Endothelial cell (in vitro differentiated cells): ENCODE measurements around the gene OXCT1. TPM values are rescaled to one million over a fixed set of nuclear protein-coding genes. Genes with fewer than 3 reads are reported as not detected.

Experiments
- DNase-seq: peaks from one replicate; pipeline ENCODE4 v3.0.0; 2021; ENCODE audit warnings: low spot score
- H3K27ac Mint-ChIP-seq: one replicate; pipeline ENCODE4 v1.8.0; 2021; ENCODE audit warnings: mixed read lengths, inconsistent platforms; ENCODE audit not compliant: unreplicated experiment
- H3K27me3 Mint-ChIP-seq: one replicate; pipeline ENCODE4 v1.8.0; 2021; ENCODE audit warnings: mild to moderate bottlenecking, moderate library complexity, mixed read lengths, inconsistent platforms; ENCODE audit not compliant: unreplicated experiment
- H3K36me3 Mint-ChIP-seq: one replicate; pipeline ENCODE4 v1.8.0; 2021; ENCODE audit warnings: mild to moderate bottlenecking, low read depth, mixed read lengths, inconsistent platforms; ENCODE audit not compliant: unreplicated experiment
- H3K4me1 Mint-ChIP-seq: one replicate; pipeline ENCODE4 v1.8.0; 2021; ENCODE audit warnings: mild to moderate bottlenecking, mixed read lengths, inconsistent platforms; ENCODE audit not compliant: unreplicated experiment
- H3K4me3 Mint-ChIP-seq: one replicate; pipeline ENCODE4 v1.8.0; 2021; ENCODE audit warnings: mild to moderate bottlenecking, mixed read lengths, inconsistent platforms; ENCODE audit not compliant: unreplicated experiment
- H3K9me3 Mint-ChIP-seq: one replicate; pipeline ENCODE4 v1.8.0; 2021; ENCODE audit warnings: mixed read lengths, inconsistent platforms; ENCODE audit not compliant: unreplicated experiment
- CTCF ChIP-seq: fragments of 200-600 bp; sonication (generic); IDR thresholded peaks from one replicate; pipeline ENCODE4 v1.5.0; 2021; ENCODE audit warnings: antibody characterized with exemption; ENCODE audit not compliant: unreplicated experiment
- total RNA-seq: library from RNA; stranded (reverse); fragmentation: NEBNext Ultra II Directional; extraction: Animal tissue kit (Norgen Biotek cat#: 25700); gene quantifications from one replicate; pipeline ENCODE4 v1.2.1, GENCODE V29; 2021; ENCODE audit not compliant: unreplicated experiment

The OXCT1 gene
- total RNA-seq, 1 donor from 2014 or later, result 6.5 TPM

DNA sequence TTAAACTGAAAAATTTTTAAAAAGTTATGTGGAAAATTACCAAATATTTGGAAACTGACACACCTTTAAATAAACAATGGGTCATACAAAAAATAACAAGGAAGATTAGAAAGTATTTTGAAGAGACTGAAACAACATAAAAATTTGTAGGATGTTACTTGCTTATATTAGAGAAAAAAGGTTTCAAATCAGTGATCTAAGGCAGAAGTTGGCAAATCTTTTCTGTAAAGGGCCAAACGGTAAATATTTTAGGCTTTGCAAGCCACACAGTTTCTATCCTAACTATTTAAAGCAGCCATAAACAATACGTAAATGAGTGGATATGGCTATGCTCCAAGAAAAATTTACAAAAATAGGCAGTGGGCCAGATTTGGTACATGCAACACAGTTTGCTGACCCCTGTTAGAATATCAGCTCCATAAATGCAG lies 81.3 kb downstream of the OXCT1 start:
- Mint-ChIP-seq H3K27ac (no peak overlapping the region), H3K27me3 (no peaks in the 10 kb centered on the region), H3K4me1 (peaks cover 15% of the 10 kb centered on the region), H3K4me3 (no peak overlapping the region), H3K9me3 (no peaks in the 10 kb centered on the region), H3K36me3 (no peaks in the 10 kb centered on the region)
- no peak for DNase-seq
- TF ChIP-seq CTCF, result no peak

DNA sequence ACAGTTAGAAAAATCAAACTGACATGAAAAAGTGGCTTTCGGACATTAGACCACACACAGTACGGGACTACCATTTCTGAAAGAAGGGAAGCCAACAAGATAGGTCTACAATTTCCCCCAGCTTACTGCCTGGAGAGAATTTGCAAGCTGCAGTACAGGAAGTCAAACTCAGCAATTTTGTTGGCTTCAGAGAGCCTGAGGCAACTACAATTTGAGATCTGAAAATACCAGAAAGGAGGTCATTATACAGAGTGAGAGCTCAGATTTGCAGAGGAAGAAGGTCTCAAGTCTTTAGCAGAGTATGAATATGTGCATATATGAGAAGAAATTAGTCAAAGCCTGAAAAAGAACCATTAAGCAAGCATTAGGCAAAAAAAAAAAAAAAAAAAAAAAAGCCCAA lies 83.0 kb downstream of the OXCT1 start:
- no peak for TF ChIP-seq CTCF
- no peaks in the 10 kb centered on the region for H3K27me3 Mint-ChIP-seq
- H3K4me1 Mint-ChIP-seq, result peaks cover 15% of the 10 kb centered on the region
- DNase-seq, result no peak
- no peaks in the 10 kb centered on the region for H3K36me3 Mint-ChIP-seq
- no peak overlapping the region for H3K4me3 Mint-ChIP-seq
- no peak overlapping the region for H3K27ac Mint-ChIP-seq
- no peaks in the 10 kb centered on the region for H3K9me3 Mint-ChIP-seq

DNA sequence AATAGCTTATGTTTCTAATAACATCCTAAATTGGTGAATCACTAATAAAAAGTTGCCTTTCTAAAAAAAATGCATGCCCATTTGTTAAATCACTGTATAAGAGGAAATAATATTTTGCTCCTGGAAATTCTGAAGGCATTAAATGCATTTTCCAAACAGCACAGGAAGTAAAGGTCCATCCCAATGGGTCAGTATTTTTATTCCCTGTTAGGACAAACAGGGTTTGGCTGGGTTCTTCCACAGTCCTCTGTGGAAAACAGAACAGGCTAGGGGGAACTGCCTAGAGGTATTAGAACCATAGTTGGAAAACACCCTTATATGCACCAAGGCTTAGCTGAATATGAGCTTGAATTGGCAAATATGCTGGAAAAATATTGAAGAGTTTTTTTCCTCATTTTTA lies 85.2 kb downstream of the OXCT1 start:
- no peak for DNase-seq
- H3K36me3 Mint-ChIP-seq, result no peaks in the 10 kb centered on the region
- H3K4me3 Mint-ChIP-seq, result no peak overlapping the region
- H3K4me1 Mint-ChIP-seq, result peaks cover 15% of the 10 kb centered on the region
- no peaks in the 10 kb centered on the region for H3K27me3 Mint-ChIP-seq
- H3K27ac Mint-ChIP-seq, result no peak overlapping the region
- H3K9me3 Mint-ChIP-seq, result no peaks in the 10 kb centered on the region
- no peak for TF ChIP-seq CTCF

- no peak for DNase-seq
- TF ChIP-seq CTCF, result no peak
- Mint-ChIP-seq H3K27me3 (no peaks in the 10 kb centered on the region), H3K4me3 (no peak overlapping the region), H3K4me1 (no peaks in the 10 kb centered on the region), H3K36me3 (no peaks in the 10 kb centered on the region), H3K27ac (no peak overlapping the region), H3K9me3 (no peaks in the 10 kb centered on the region)
Observed at GRCh38 chr5:41778410-41778809, 91.8 kb downstream of the OXCT1 start.

DNA sequence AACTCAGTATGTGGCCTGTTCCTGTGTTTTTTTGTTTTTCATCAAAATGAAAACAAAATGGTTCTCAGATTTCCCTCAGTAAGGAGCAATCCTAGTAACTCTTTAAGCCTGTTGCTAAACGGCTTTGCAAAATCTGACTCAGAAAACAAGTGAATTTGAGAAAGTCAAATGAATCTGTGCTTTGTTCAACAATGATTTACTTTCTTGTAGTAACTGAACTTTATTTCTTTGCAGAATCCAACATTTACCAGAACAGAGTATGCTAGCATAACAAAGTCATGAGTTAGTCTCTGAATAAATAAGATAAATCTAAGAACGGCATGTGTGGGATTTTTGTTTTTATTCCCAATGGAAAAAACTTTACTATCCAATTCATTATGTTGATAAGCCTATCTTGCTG lies 93.8 kb downstream of the OXCT1 start:
- no peaks in the 10 kb centered on the region for H3K4me1 Mint-ChIP-seq
- TF ChIP-seq CTCF, result no peak
- no peak for DNase-seq
- no peak overlapping the region for H3K4me3 Mint-ChIP-seq
- H3K27ac Mint-ChIP-seq, result no peak overlapping the region
- no peaks in the 10 kb centered on the region for H3K27me3 Mint-ChIP-seq
- no peaks in the 10 kb centered on the region for H3K9me3 Mint-ChIP-seq
- H3K36me3 Mint-ChIP-seq, result no peaks in the 10 kb centered on the region
